ENCODE results near the gene RAD51AP2.

RAD51AP2 gene

GRCh38 chr2:17550907-17551306, 32.7 kb upstream of the RAD51AP2 start:
- CTCF ChIA-PET, result interaction anchor here (1.0 kb wide), 1 partner anchor 95 kb away, joined by 3 read pairs; no protein-coding TSS in a partner anchor
- TF ChIP-seq KLF16 (tag by site-specific recombination; IDR thresholded peaks at IDR 0.05) (no peak), ZBTB48 (tag by site-specific recombination; IDR thresholded peaks at IDR 0.05) (no peak), ZSCAN23 (tag by site-specific recombination; IDR thresholded peaks at IDR 0.05) (no peak), EGR2 (tag by site-specific recombination; IDR thresholded peaks at IDR 0.05; ENCODE audit: low read depth) (no peak), ZNF239 (tag by site-specific recombination; IDR thresholded peaks at IDR 0.05) (no peak), ZNF292 (tag by site-specific recombination; IDR thresholded peaks at IDR 0.05; ENCODE audit: borderline replicate concordance, low read depth) (no peak), YY1 (tag by site-specific recombination; IDR thresholded peaks at IDR 0.05) (no peak)

GRCh38 chr2:17547737-17548136, 29.5 kb upstream of the RAD51AP2 start:
- ChIA-PET CTCF (interaction anchor here (1.5 kb wide), 1 partner anchor 99 kb away, joined by 4 read pairs; no protein-coding TSS in a partner anchor), POLR2A (no interaction called here)
- TF ChIP-seq INSM2 (tag by site-specific recombination; IDR thresholded peaks at IDR 0.05) (no peak), ZNF707 (tag by site-specific recombination; IDR thresholded peaks at IDR 0.05) (no peak), HIC1 (tag by site-specific recombination; IDR thresholded peaks at IDR 0.05) (no peak), ZNF549 (tag by site-specific recombination; IDR thresholded peaks at IDR 0.05) (no peak), ATF2 (tag by site-specific recombination; IDR thresholded peaks at IDR 0.05; ENCODE audit: low read depth) (no peak), ZNF501 (tag by site-specific recombination; IDR thresholded peaks at IDR 0.05) (no peak), ZNF148 (tag by site-specific recombination; IDR thresholded peaks at IDR 0.05; ENCODE audit: borderline replicate concordance) (no peak), ZNF658 (tag by site-specific recombination; IDR thresholded peaks at IDR 0.05) (no peak), ZNF16 (tag by site-specific recombination; IDR thresholded peaks at IDR 0.05; ENCODE audit: low read depth) (no peak), ZNF280D (tag by site-specific recombination; IDR thresholded peaks at IDR 0.05) (no peak), ZNF10 (tag by site-specific recombination; IDR thresholded peaks at IDR 0.05) (no peak)
- Histone ChIP-seq H3K4me1 (ENCODE audit: control insufficient read depth, insufficient read depth, low read length) (no peaks in the 10 kb centered on the region), H3K4me3 (ENCODE audit: low read depth, low read length) (no peak overlapping the region), H3K36me3 (ENCODE audit: control insufficient read depth in 2 of 2, insufficient read depth in 1 of 2, low read length in 2 of 2) (no peaks in the 10 kb centered on the region), H3K27ac (ENCODE audit: extremely low read depth, low read depth, low read length) (no peak overlapping the region), H3K9me3 (ENCODE audit: control insufficient read depth, insufficient read depth, low read depth, low read length) (no peaks in the 10 kb centered on the region)

More at GRCh38 chr2:17550907-17551306, 32.7 kb upstream of the RAD51AP2 start:
- no peak overlapping the region for H3K27ac ChIP-seq (ENCODE audit: extremely low read depth, low read depth, low read length)
- POLR2A ChIA-PET, result no interaction called here
- no peak overlapping the region for H3K4me3 ChIP-seq (ENCODE audit: low read depth, low read length)
- H3K36me3 ChIP-seq (ENCODE audit: control insufficient read depth in 2 of 2, insufficient read depth in 1 of 2, low read length in 2 of 2), result no peaks in the 10 kb centered on the region
- H3K9me3 ChIP-seq (ENCODE audit: control insufficient read depth, insufficient read depth, low read depth, low read length), result no peaks in the 10 kb centered on the region
- H3K4me1 ChIP-seq (ENCODE audit: control insufficient read depth, insufficient read depth, low read length), result no peaks in the 10 kb centered on the region

Measured in HEK293 (cell line).